Measurements from ENCODE around the gene SAFB. TPM values are rescaled to one million over a fixed set of nuclear protein-coding genes. Genes with fewer than 3 reads are reported as not detected.

SAFB gene
- total and polyA plus RNA-seq, 8 donors = 63.7 to 206 (median 165) TPM

DNA sequence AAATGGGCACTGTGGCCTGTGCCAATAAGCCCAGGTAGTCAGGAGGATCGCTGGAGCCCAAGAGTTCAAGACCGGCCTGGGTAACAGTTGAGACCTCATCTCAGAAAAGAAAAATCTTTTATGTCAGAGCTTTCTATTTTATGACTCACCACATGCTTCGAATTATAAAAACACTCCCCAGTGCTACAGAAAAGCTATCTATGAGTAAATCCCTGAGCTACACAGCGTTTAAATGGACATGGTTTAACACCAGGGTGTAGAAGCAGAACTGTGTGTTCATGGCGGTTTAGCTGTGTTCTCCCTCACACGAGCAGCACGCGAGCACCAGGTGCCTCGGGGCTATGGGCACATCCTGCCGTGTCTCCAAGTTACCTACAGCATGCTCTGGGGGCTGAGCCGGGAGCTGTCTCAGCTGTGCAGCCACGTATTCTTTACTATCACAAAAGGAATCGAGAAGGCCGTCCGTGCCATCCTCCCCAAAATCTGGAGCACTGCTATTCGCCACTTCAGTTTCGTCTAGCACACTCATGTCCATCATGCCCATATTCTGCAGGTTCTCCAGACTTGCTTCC lies 7.0 kb upstream of the SAFB start:
- DNase-seq (no peak), ATAC-seq (no peak)
- no peak overlapping the region for H3K4me3 ChIP-seq
- H3K4me1 ChIP-seq = peaks cover 9 to 38% of the 10 kb centered on the region in 2 donors
- no peaks in the 10 kb centered on the region for H3K27me3 ChIP-seq
- intact Hi-C loops (cut with DNase I) = no loop called here
- no peaks in the 10 kb centered on the region for H3K9me3 ChIP-seq
- H3K36me3 ChIP-seq = peaks cover 12 to 93% of the 10 kb centered on the region in 2 donors
- TF ChIP-seq, protein P1, sequence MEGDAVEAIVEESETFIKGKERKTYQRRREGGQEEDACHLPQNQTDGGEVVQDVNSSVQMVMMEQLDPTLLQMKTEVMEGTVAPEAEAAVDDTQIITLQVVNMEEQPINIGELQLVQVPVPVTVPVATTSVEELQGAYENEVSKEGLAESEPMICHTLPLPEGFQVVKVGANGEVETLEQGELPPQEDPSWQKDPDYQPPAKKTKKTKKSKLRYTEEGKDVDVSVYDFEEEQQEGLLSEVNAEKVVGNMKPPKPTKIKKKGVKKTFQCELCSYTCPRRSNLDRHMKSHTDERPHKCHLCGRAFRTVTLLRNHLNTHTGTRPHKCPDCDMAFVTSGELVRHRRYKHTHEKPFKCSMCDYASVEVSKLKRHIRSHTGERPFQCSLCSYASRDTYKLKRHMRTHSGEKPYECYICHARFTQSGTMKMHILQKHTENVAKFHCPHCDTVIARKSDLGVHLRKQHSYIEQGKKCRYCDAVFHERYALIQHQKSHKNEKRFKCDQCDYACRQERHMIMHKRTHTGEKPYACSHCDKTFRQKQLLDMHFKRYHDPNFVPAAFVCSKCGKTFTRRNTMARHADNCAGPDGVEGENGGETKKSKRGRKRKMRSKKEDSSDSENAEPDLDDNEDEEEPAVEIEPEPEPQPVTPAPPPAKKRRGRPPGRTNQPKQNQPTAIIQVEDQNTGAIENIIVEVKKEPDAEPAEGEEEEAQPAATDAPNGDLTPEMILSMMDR (IDR thresholded peaks at IDR 0.05) = no peak
- no peak overlapping the region for H3K27ac ChIP-seq

DNA sequence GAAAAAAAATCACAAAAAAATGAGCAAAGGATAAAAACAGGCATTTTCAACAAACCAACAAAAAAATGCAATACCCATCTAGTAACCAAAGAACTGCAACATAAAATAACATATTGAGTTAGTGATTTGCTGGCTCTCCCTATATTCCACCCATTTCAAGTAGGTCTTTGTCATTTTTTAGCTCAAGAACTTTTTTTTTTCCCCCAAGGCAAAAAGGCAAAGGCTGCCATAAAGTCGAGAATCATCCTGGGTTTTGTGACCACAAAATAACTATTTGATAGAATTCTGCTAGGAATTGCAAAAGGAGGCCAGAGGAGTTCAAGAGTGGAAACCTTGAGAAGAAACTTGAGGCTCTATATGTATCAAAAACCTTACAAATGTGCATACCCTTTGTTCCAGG lies 5.8 kb upstream of the SAFB start:
- TF ChIP-seq, protein P1 (IDR thresholded peaks at IDR 0.05) = no peak

DNA sequence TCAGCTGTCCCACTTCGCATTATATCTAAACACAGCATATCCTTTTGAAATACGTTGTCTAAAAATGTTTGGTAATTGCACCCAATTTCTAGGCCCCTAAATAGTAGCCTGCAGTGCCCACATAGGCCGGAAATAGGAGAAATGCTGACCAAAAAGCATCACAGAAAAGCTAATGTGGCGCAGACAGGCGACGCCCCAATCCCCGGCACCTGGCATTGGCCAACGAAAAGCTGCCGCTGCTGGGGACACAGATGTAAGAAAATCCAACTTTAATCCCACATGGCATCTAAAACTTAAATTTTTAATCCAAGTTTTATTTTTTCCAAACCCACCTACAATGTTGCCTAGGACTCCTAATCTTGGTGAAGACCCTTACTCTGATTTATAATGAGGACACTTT lies 4.3 kb upstream of the SAFB start:
- TF ChIP-seq, protein P1 (IDR thresholded peaks at IDR 0.05) = no peak
- Histone ChIP-seq H3K36me3 (peaks cover 12 to 74% of the 10 kb centered on the region in 2 donors), H3K9me3 (no peaks in the 10 kb centered on the region), H3K4me1 (peaks cover 16 to 48% of the 10 kb centered on the region in 2 donors), H3K4me3 (no peak overlapping the region), H3K27me3 (no peaks in the 10 kb centered on the region), H3K27ac (no peak overlapping the region)
- no peak for ATAC-seq
- DNase-seq = no peak
- intact Hi-C loops (cut with DNase I) = no loop called here

More for the DNA sequence above, 5.8 kb upstream of the SAFB start:
- no peaks in the 10 kb centered on the region for H3K27me3 ChIP-seq
- H3K4me1 ChIP-seq = peaks cover 16 to 48% of the 10 kb centered on the region in 2 donors
- H3K27ac ChIP-seq = no peak overlapping the region
- H3K9me3 ChIP-seq = no peaks in the 10 kb centered on the region
- ATAC-seq (no peak), DNase-seq (no peak)
- peaks cover 12 to 89% of the 10 kb centered on the region in 2 donors for H3K36me3 ChIP-seq
- no peak overlapping the region for H3K4me3 ChIP-seq
- intact Hi-C loops (cut with DNase I) = no loop called here

DNA sequence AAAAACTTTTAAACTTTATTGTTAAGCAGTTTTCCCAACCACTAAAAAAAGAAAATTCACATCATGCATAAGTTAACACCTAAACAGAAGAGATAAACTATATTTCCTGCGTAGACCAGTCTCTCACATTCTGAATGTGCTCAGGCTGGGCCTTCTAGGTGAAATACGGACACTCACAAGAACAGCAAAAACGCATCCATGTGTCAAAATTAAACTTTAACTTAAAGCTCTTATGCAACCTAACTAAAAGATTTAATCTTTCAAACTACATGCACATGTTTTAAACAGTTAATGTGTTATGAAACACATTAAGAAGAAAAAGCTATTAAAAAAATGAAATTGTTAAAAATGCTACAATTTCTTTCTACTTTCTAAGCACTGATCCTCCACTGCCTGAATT lies 2.9 kb upstream of the SAFB start:
- no peaks in the 10 kb centered on the region for H3K27me3 ChIP-seq
- TF ChIP-seq, protein P1 (IDR thresholded peaks at IDR 0.05) = no peak
- no peak for DNase-seq
- H3K9me3 ChIP-seq = no peaks in the 10 kb centered on the region
- intact Hi-C loops (cut with DNase I) = no loop called here
- H3K27ac ChIP-seq = no peak overlapping the region
- H3K4me1 ChIP-seq = peaks cover 22 to 60% of the 10 kb centered on the region in 2 donors
- ATAC-seq = no peak
- peaks cover 6 to 60% of the 10 kb centered on the region in 2 donors for H3K36me3 ChIP-seq
- no peak overlapping the region for H3K4me3 ChIP-seq

DNA sequence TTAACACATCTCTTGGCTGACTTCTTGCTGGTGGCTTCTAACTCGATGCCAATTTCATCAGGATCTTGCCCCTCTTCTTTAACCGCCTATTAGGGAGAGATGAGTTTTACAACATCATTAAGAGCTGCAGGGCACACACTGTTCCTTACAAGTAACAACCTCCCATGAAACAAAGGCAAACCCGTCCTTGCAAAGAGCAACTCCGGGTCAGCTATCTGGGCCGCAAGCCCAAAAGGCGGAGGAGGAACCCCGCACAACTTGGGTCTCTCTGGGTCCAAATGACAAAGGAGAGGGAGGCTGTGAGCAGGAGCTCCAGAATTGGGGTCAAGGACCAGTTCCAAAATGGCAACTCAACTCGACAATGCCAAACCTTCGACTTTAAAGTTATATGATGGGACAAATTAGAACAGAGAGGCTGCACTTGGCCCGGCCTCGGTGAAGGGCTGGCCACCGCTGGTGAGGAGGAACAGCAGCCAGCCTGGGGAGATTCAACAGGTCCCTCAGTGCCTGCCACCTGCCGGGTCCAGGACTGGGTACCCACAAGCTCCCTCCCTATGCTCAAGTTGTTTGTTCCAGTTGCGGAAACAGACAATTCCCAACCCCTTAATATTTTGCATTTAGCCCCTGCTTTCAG lies 1.5 kb upstream of the SAFB start:
- Histone ChIP-seq H3K4me3 (peak overlapping the region; percentile 98 to 99), H3K4me1 (peaks cover 36 to 75% of the 10 kb centered on the region in 2 donors), H3K9me3 (no peaks in the 10 kb centered on the region), H3K36me3 (peaks cover 0 to 59% of the 10 kb centered on the region in 2 donors), H3K27me3 (no peaks in the 10 kb centered on the region), H3K27ac (peak overlapping the region; percentile 86 to 96)
- TF ChIP-seq, protein P1 (IDR thresholded peaks at IDR 0.05) = no peak
- DNase-seq = no peak
- intact Hi-C loops (cut with DNase I) = no loop called here
- ATAC-seq = no peak
